Posterior vena cava (tissue), 2 donors: ENCODE results near the gene DDX43. TPM values are rescaled to one million over a fixed set of nuclear protein-coding genes. Genes with fewer than 3 reads are reported as not detected.
"Not testable (repeated sequence)": the region's sequence is repeated elsewhere in the genome, so short reads cannot be mapped to it uniquely, and the experiment has no call there.

Source experiments
- DNase-seq: peaks from one replicate; pipeline ENCODE4 v3.0.0-alpha.2; 2020; ENCODE audit warnings: low spot score
- intact Hi-C, 2 donors: fragments of 100-400 bp; cut with DNase I; formaldehyde crosslinking; loops; one replicate each; pipeline versions ENCODE4 v1.14.1 to v1.14.2; 2022 to 2023
- total RNA-seq, 2 donors: library from RNA; stranded (reverse); fragmentation: NEBNext Ultra II Directional; extraction: Animal tissue kit (Norgen Biotek cat#: 25700); gene quantifications; one replicate each; pipeline ENCODE4 v1.2.1, GENCODE V29; 2021
- donor health status: DM: yes; HTN: yes; CAD: no.
- donor health status: DM: yes; HTN: yes; CAD: no.

DDX43 gene
- total RNA-seq, 2 donors from 2014 or later = 0.43 to 1.3 TPM

DNA sequence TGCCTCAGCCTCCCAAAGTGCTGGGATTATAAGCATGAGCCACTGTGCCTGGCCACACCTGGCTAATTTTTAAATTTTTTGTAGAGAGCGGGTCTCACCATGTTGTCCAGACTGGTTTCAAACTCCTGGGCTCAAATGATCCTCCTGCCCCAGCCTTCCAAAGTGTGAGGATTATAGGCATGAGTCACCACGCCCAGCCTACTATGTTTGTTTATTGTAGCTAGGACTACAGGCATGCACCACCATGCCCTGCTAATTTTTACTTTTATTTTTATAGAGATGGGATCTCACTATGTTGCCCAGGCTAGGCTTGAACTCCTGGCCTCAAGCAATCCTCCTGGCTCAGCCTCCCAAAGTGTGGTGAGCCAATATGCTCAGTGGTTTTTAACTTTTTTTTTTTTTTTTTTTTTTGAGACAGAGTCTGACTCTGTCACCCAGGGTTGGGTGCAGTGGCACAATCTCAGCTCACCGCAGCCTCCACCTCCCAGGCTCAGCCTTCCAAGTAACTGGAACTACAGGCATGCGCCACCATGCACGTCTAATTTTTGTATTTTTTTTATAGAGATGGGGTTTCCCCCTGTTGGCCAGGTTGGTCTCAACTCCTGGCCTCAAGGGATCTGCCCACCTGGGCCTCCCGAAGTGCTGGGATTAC lies 12.0 kb upstream of the DDX43 start:
- DNase-seq = peak; percentile 36
- intact Hi-C loops = no loop called here

GRCh38 chr6:73388433-73388799 lies 6.2 kb upstream of the DDX43 start:
- intact Hi-C loops = no loop called here

GRCh38 chr6:73388800-73389512 lies 5.7 kb upstream of the DDX43 start:
- intact Hi-C loops = no loop called here
- peak; percentile 82 for DNase-seq

More at GRCh38 chr6:73388433-73388799, 6.2 kb upstream of the DDX43 start:
- DNase-seq = no peak

DNA sequence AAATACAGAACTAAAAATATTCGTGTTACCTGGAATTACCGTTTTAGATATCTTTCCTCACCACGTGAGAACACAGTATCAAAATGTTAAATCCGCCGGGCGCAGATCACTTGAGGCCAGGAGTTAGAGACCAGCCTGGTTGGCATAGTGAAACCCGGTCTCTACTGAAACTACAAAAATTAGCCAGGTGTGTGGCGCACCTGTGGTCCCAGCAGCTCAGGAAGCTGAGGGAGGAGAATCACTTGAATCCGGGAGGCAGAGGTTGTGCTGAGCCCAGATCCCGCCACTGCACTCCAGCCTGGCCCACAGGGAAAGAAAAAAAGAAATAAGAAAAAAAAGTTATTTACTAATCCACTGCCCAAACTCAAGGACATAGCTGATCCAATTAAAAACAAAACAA lies 4.8 kb upstream of the DDX43 start:
- intact Hi-C loops = no loop called here
- DNase-seq = peak; percentile 22

DNA sequence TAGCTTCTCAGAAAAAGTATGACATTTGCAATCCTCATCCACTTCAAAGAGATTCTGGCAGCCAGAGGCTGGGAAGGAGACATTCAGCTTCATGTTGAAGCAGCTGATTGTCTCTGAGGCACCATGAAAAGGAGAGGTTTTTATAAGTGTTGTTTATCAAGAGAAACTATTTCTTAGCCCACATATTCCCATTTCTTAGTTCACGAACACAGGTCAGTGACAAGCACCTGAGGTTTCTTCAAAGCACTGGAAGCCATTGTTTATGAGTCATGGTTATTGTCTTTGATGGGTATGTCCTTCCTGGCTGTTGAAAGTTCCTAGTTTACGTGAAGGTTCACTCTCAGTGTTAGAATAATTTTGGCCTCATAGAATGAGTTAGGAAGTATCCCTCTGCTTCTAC lies 3.0 kb upstream of the DDX43 start:
- no peak for DNase-seq
- intact Hi-C loops = no loop called here

DNA sequence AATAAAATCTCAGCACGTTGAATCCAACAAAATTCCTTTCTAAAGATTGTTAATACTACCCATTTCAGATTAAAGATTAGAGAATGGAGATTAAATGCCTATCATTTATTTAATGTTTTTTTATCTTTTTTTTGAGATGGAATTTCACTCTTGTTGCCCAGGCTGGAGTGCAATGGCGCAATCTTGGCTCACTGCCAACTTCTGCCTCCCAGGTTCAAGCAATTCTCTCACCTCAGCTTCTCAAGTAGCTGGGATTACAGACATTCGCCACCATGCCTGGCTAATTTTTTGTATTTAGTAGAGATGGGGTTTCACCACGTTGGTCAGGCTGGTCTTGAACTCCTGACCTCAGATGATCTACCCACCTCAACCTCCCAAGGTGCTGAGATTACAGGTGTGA lies 2.4 kb upstream of the DDX43 start:
- intact Hi-C loops = not testable (repeated sequence)
- peak; percentile 45 for DNase-seq

- peak; percentile 28 for DNase-seq
- intact Hi-C loops = no loop called here
These were observed 1.4 kb upstream of the DDX43 start for GRCh38 chr6:73393278-73393677.

DNA sequence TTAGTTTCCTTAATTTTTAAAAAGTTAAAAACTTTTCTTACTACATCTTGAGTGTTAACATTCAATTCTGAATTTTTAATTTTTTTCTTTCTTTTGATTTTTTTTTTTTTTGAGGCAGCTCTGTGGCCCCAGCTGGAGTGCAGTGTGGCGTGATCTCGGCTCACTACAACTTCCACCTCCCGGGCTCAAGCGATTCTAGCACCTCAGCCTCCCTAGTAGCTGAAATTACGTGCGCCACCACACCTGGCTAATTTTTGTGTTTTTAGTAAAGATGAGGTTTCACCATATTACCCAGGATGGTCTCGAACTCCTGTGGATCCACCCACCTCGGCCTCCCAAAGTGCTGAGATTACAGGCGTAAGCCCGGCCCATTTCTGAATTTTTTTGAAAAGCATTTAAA lies 1.2 kb downstream of the DDX43 start:
- intact Hi-C loops = no loop called here
- DNase-seq = peak; percentile 26

DNA sequence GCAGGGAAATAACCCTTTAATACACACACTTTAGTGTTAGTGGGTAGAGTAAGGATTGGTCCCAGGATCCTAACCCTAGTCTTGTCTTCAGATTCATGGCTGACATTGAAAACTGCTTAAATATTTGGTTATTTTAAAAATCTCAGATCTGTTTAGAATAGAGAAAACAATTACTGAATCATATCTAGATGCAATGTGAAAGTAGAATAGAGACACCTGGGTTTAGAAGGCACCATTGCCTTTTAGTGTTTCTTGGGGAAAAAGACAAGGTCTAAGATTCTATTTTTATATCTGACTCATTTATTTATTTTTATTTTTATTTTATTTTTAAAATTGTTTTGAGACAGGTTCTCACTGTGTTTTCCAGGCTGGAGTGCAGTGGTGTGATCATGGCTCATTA lies 6.0 kb downstream of the DDX43 start:
- intact Hi-C loops = no loop called here
- DNase-seq = no peak

GRCh38 chr6:73409395-73409794 lies 14.8 kb downstream of the DDX43 start:
- intact Hi-C loops = no loop called here

GRCh38 chr6:73413102-73413501 lies 18.5 kb downstream of the DDX43 start:
- intact Hi-C loops = no loop called here
- no peak for DNase-seq

More at GRCh38 chr6:73409395-73409794, 14.8 kb downstream of the DDX43 start:
- DNase-seq = no peak

GRCh38 chr6:73418081-73418741 lies 23.6 kb downstream of the DDX43 start:
- intact Hi-C loops = no loop called here
- no peak for DNase-seq

GRCh38 chr6:73421534-73421933 lies 26.9 kb downstream of the DDX43 start:
- intact Hi-C loops = no loop called here

DNA sequence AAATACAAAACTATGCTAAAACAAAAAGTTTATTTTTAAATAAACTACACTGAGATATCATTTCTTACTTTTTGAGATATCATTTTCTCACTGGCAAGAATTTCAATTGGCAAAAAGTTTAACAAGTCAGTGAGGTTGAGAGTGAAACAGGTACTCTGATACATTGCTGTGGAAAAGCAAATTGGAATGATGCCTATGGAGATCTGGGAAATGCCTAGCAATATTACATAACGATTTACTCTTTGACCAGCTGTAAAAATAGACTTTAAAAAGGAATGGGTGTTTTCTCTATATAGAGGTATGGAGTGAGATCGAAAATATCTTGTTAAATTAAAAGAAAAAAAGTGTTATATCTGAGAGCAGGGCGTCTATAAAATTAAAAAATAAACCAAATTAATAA lies 40.6 kb downstream of the DDX43 start:
- no peak for DNase-seq
- intact Hi-C loops = no loop called here

More at GRCh38 chr6:73421534-73421933, 26.9 kb downstream of the DDX43 start:
- no peak for DNase-seq

DNA sequence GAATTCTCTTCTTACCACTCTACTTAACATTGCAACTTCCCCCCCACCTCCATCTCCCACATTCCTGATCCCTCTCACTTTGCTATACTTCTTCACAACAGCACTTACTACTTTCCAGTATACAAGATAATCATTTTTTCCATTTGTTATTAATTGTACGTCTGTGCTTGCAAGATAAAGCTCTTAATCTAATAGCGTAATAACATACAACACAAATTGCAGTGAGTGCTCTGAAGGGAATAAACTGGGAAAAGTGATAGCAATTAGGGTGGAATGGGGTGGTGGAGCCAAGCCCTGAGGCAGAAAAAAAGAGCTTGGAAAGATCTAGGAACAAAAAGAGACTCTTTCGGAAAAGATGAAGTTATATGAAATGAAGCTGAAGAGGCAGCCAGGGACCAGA lies 48.9 kb downstream of the DDX43 start:
- no peak for DNase-seq
- intact Hi-C loops = no loop called here

GRCh38 chr6:73451223-73452106 lies 56.8 kb downstream of the DDX43 start:
- intact Hi-C loops = no loop called here
- DNase-seq = peak; percentile 86

DNA sequence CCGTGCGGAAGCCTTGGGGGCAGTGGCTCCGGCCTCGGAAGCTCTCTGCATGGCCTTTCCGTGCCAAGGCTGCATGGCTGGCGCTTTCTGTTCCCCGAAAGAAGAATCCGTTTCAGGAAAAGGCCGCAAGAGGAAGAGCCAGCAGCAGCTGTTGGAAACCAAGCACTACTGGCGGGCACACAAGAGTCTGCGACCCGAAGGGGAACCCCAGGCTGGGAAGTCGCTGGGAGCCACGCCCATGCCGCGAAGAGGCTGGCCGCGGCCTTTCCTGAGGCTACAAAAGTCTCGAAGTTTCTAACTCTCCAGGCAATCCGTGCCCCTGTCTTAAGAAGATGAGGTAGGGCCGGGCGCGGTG lies 57.5 kb downstream of the DDX43 start, which contains the start of gene CGAS:
TSS of gene CGAS (minus strand) at position 191 of the 355 bp plus-strand sequence. CDS start at position 75, 116 bp downstream.
- DNase-seq = peak; percentile 94
- intact Hi-C loops = no loop called here

GRCh38 chr6:73455865-73456629 lies 61.4 kb downstream of the DDX43 start:
- intact Hi-C loops = no loop called here
- no peak for DNase-seq

- intact Hi-C loops, DNase-seq: not testable (repeated sequence)
These were observed 64.8 kb downstream of the DDX43 start for GRCh38 chr6:73459474-73459873.
